ENCODE measurements around the gene PEF1.

- TF ChIP-seq JUN (IDR thresholded peaks at IDR 0.05; ENCODE audit: borderline replicate concordance, insufficient read depth, insufficient read length, low read depth): no peak
- no peak for TF ChIP-seq CTCF (IDR thresholded peaks at IDR 0.05; ENCODE audit: extremely low read depth in 1 of 2, insufficient read depth in 1 of 2, low read depth in 1 of 2, low read length in 2 of 2)
- no peak for TF ChIP-seq MAX (IDR thresholded peaks at IDR 0.05; ENCODE audit: insufficient read depth, insufficient read length)
- no peak for TF ChIP-seq POLR2A (IDR thresholded peaks at IDR 0.05; ENCODE audit: low read depth, low read length)
- TF ChIP-seq GATA2 (IDR thresholded peaks at IDR 0.05; ENCODE audit: insufficient read depth, insufficient read length, low read depth, low read length): no peak
- TF ChIP-seq MYC (IDR thresholded peaks at IDR 0.05; ENCODE audit: low read depth, low read length): no peak
- TF ChIP-seq POLR2AphosphoS5 (IDR thresholded peaks at IDR 0.05; ENCODE audit: insufficient read depth, low read depth, low read length): no peak
Measured at GRCh38 chr1:31648641-31649357, 4.1 kb upstream of the PEF1 start.
